A549 (cell line): ENCODE measurements around the gene RPL21.

ENCODE experiments used
- MAFK ChIP-seq: fragments of 450-650 bp; IDR thresholded peaks from 2 replicates; pipeline ENCODE4 v1.6.1; 2014; ENCODE audit not compliant: partially characterized antibody
- POLR2A ChIP-seq: IDR thresholded peaks from 2 replicates; pipeline ENCODE4 v1.6.1; 2012; ENCODE audit warnings: mild to moderate bottlenecking, low read length
- TF ChIP-seq, protein P1 (sequence below): fragments of >200 bp; sonication (Bioruptor Twin); formaldehyde crosslinking; IDR thresholded peaks from 3 replicates; pipeline ENCODE4 v1.5.1; 2016

DNA sequence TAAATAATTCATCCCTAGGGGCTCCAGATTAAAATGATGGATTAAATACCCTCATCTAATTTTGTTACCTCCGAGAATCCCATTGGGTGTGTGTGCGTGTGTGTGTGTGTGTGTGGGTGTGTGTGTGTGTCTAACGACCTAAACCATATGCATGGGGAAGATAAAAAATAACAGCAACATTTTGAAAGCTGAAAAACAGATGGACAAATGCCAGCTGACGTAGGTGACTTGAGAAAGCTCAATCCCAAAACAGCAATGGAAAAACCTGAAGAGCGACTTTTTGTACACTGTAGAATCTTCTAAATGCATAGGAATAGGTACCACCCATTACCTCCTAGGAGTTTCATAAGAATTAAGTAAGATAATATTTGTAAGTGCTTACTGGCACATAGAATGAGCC, 8.7 kb upstream of the RPL21 start:
- TF ChIP-seq, protein P1, sequence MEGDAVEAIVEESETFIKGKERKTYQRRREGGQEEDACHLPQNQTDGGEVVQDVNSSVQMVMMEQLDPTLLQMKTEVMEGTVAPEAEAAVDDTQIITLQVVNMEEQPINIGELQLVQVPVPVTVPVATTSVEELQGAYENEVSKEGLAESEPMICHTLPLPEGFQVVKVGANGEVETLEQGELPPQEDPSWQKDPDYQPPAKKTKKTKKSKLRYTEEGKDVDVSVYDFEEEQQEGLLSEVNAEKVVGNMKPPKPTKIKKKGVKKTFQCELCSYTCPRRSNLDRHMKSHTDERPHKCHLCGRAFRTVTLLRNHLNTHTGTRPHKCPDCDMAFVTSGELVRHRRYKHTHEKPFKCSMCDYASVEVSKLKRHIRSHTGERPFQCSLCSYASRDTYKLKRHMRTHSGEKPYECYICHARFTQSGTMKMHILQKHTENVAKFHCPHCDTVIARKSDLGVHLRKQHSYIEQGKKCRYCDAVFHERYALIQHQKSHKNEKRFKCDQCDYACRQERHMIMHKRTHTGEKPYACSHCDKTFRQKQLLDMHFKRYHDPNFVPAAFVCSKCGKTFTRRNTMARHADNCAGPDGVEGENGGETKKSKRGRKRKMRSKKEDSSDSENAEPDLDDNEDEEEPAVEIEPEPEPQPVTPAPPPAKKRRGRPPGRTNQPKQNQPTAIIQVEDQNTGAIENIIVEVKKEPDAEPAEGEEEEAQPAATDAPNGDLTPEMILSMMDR = no peak
- TF ChIP-seq POLR2A (no peak), MAFK (no peak)
